ENCODE data around the gene PIR.

PIR gene

GRCh38 chrX:15430584-15430983 is 62.5 kb downstream of the PIR start:
- Histone ChIP-seq H3K36me3 (ENCODE audit: control insufficient read depth in 2 of 2, insufficient read depth in 1 of 2, low read length in 2 of 2) (no peaks in the 10 kb centered on the region), H3K9me3 (ENCODE audit: control insufficient read depth, insufficient read depth, low read depth, low read length) (no peaks in the 10 kb centered on the region), H3K27ac (ENCODE audit: extremely low read depth, low read depth, low read length) (no peak overlapping the region), H3K4me3 (ENCODE audit: low read depth, low read length) (no peak overlapping the region), H3K4me1 (ENCODE audit: control insufficient read depth, insufficient read depth, low read length) (no peaks in the 10 kb centered on the region)
- ChIA-PET POLR2A (no interaction called here), CTCF (interaction anchor here (0.6 kb wide), 2 partner anchors 37 to 852 kb away, joined by 3 to 5 read pairs; no protein-coding TSS in a partner anchor)
- TF ChIP-seq ZNF266 (tag by site-specific recombination; IDR thresholded peaks at IDR 0.05; ENCODE audit: low read depth) (no peak), ZNF354C (tag by site-specific recombination; IDR thresholded peaks at IDR 0.05; ENCODE audit: borderline replicate concordance, low read depth) (no peak), ZNF157 (tag by site-specific recombination; IDR thresholded peaks at IDR 0.05) (no peak), ZNF175 (tag by site-specific recombination; IDR thresholded peaks at IDR 0.05) (no peak), PRDM6 (tag by site-specific recombination; IDR thresholded peaks at IDR 0.05) (no peak), ZNF223 (tag by site-specific recombination; IDR thresholded peaks at IDR 0.05) (no peak), ZNF335 (tag by site-specific recombination; conservative IDR thresholded peaks at IDR 0.05) (no peak), ZNF747 (tag by site-specific recombination; IDR thresholded peaks at IDR 0.05) (no peak), ZNF580 (tag by site-specific recombination; IDR thresholded peaks at IDR 0.05) (no peak), TSHZ1 (tag by site-specific recombination; IDR thresholded peaks at IDR 0.05; ENCODE audit: borderline replicate concordance) (no peak), ZNF449 (tag by site-specific recombination; IDR thresholded peaks at IDR 0.05) (no peak), ZNF521 (tag by site-specific recombination; IDR thresholded peaks at IDR 0.05) (no peak), PRDM10 (tag by site-specific recombination; IDR thresholded peaks at IDR 0.05) (no peak), ZNF121 (tag by site-specific recombination; IDR thresholded peaks at IDR 0.05) (no peak), GLIS1 (tag by site-specific recombination; IDR thresholded peaks at IDR 0.05) (no peak), ZSCAN30 (tag by site-specific recombination; IDR thresholded peaks at IDR 0.05) (no peak), INSM2 (tag by site-specific recombination; IDR thresholded peaks at IDR 0.05) (no peak)

All from HEK293 (cell line).